GM10266 (cell line): Measurements from ENCODE around the gene CDYL2.

Experiments
- DNase-seq: peaks from one replicate; pipeline ENCODE4 v3.0.0; 2012; ENCODE audit errors: extremely low spot score
- TF ChIP-seq, protein P1 (sequence below): IDR thresholded peaks from 2 replicates; pipeline ENCODE4 v1.5.1; 2012; ENCODE audit warnings: mild to moderate bottlenecking, low read depth; ENCODE audit not compliant: control insufficient read depth, insufficient read depth; ENCODE audit errors: missing control alignments

CDYL2 gene

DNA sequence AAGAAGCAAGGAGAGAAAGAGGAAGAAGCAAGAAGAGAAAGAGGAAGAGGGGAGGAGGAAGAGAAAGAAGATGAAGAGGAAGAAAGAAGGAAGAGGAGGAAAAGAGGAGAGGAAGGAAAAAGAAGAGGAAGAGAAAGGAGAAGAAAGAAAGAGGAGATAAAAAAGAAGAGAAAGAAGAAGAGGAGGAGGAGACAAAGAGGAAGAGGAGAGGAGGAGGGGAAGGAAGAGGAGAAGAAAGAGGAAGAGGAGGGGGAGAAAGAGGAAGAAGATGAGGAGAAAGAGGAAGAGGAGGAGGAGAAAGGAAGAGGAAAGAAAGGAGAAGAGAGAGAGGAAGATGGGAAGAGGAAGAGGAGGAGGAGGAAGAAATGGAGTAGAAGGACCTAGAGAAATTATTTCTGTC is 80.4 kb downstream of the CDYL2 start:
- TF ChIP-seq, protein P1, sequence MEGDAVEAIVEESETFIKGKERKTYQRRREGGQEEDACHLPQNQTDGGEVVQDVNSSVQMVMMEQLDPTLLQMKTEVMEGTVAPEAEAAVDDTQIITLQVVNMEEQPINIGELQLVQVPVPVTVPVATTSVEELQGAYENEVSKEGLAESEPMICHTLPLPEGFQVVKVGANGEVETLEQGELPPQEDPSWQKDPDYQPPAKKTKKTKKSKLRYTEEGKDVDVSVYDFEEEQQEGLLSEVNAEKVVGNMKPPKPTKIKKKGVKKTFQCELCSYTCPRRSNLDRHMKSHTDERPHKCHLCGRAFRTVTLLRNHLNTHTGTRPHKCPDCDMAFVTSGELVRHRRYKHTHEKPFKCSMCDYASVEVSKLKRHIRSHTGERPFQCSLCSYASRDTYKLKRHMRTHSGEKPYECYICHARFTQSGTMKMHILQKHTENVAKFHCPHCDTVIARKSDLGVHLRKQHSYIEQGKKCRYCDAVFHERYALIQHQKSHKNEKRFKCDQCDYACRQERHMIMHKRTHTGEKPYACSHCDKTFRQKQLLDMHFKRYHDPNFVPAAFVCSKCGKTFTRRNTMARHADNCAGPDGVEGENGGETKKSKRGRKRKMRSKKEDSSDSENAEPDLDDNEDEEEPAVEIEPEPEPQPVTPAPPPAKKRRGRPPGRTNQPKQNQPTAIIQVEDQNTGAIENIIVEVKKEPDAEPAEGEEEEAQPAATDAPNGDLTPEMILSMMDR: no peak
- no peak for DNase-seq

DNA sequence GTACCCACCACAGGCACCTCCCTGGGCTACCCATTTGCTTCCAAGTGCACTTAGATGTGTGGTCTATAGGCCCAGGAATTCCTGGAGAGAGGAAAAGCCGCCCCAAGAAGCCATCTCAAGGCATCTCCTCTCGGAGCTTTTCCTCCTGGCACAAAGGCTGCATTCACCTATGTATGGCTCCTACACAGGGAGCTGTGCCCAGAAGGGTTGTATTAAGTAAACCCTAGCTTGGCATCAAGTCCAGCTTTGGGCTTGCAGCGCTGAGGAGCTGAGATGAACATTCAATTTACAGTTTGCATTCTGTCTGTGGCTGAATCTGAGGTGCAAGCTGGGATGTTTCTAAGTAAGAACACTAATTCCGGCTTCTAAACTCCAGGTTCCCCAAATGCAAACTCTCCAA is 81.3 kb downstream of the CDYL2 start:
- TF ChIP-seq, protein P1: no peak
- DNase-seq: no peak

GRCh38 chr16:80720804-80721371 is 83.5 kb downstream of the CDYL2 start:
- TF ChIP-seq, protein P1: no peak
- peak; percentile 44 for DNase-seq

GRCh38 chr16:80719573-80719972 is 84.8 kb downstream of the CDYL2 start:
- TF ChIP-seq, protein P1: no peak
- peak; percentile 44 for DNase-seq

- TF ChIP-seq, protein P1: no peak
- no peak for DNase-seq
Observed at GRCh38 chr16:80718480-80719220, 85.7 kb downstream of the CDYL2 start.

GRCh38 chr16:80717611-80718010 is 86.8 kb downstream of the CDYL2 start:
- no peak for DNase-seq
- TF ChIP-seq, protein P1: no peak

- TF ChIP-seq, protein P1: no peak
- no peak for DNase-seq
Observed at GRCh38 chr16:80716564-80717139, 87.7 kb downstream of the CDYL2 start.
